GM18511 (cell line): Measurements from ENCODE around the gene TMEM221.

Source experiments
- ATAC-seq: cut with Tn5 transposase; IDR thresholded peaks from one replicate; pipeline ENCODE4 v1.9.1; 2021; ENCODE audit warnings: mild to moderate bottlenecking, moderate library complexity; ENCODE audit not compliant: unreplicated experiment

The TMEM221 gene

GRCh38 chr19:17448131-17448967 is at the start of gene TMEM221:
TMEM221 (minus strand) TSS chr19:17448668; CDS start chr19:17448462, 206 bp downstream.
- ATAC-seq, result no peak

GRCh38 chr19:17497149-17497798 is 48.8 kb upstream of the TMEM221 start:
- no peak for ATAC-seq

GRCh38 chr19:17496337-17496997 is 48.0 kb upstream of the TMEM221 start:
- ATAC-seq, result peak; percentile 70

- ATAC-seq, result no peak
Observed at GRCh38 chr19:17495639-17496296, 47.3 kb upstream of the TMEM221 start.

GRCh38 chr19:17491287-17491686 is 42.8 kb upstream of the TMEM221 start:
- no peak for ATAC-seq

- ATAC-seq, result no peak
Observed at GRCh38 chr19:17490411-17490810, 41.9 kb upstream of the TMEM221 start.

GRCh38 chr19:17489392-17490030 is 41.0 kb upstream of the TMEM221 start:
- ATAC-seq, result no peak

GRCh38 chr19:17488593-17489391 is 40.3 kb upstream of the TMEM221 start:
- ATAC-seq, result no peak

GRCh38 chr19:17487284-17488121 is 39.0 kb upstream of the TMEM221 start:
- ATAC-seq, result no peak

GRCh38 chr19:17486545-17487240 is 38.2 kb upstream of the TMEM221 start:
- no peak for ATAC-seq

- ATAC-seq, result no peak
Observed at GRCh38 chr19:17484520-17485185, 36.2 kb upstream of the TMEM221 start.

- no peak for ATAC-seq
Observed at GRCh38 chr19:17483605-17484002, 35.1 kb upstream of the TMEM221 start.

GRCh38 chr19:17482877-17483604 is 34.6 kb upstream of the TMEM221 start:
- ATAC-seq, result no peak

- no peak for ATAC-seq
Observed at GRCh38 chr19:17481986-17482385, 33.5 kb upstream of the TMEM221 start.

GRCh38 chr19:17479325-17479791 is 30.9 kb upstream of the TMEM221 start:
- ATAC-seq, result no peak

- ATAC-seq, result no peak
Observed at GRCh38 chr19:17475541-17476115, 27.2 kb upstream of the TMEM221 start.
